ENCODE results near the gene ARID5B. TPM values are rescaled to one million over a fixed set of nuclear protein-coding genes. Genes with fewer than 3 reads are reported as not detected.
A peak's percentile ranks its signal among the peaks of the same experiment; 100 is the strongest.

ARID5B gene
- total RNA-seq, 1 donor from 2014 or later, result 63.8 TPM

DNA sequence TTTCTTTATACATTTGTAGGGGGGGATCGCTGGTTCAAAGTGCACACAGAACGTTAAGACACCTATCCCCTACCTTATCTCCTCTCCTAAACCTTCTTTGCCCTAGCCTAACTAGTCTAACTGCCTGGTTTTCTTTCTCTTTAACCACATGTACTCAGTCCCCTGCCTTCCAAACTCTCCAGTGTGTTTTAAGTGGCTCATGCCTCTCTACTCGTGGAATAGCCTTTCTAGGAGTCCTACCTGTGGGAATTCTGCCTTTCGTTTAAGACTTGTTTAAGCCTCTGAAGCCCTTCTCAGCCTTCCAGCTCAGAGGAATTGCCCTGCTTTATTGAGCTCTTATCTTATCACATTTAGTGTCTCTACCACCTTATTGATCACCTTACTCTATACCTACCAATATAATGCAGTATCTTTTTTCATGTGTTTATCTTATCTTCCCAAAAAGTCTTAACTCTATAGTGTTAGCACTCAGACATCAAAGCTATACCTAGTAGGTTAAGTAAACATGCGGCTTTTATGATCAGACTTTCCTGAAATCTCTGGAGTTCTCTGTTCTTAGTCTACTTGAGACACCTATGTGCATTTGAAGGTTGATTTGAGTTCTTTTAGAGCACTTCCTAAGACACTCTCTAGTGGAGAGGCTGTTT, 50.7 kb downstream of the ARID5B start:
- intact Hi-C loops (cut with DNase I), result no loop called here
- DNase-seq (ENCODE audit: low spot score), result no peak
- no peak for ATAC-seq

DNA sequence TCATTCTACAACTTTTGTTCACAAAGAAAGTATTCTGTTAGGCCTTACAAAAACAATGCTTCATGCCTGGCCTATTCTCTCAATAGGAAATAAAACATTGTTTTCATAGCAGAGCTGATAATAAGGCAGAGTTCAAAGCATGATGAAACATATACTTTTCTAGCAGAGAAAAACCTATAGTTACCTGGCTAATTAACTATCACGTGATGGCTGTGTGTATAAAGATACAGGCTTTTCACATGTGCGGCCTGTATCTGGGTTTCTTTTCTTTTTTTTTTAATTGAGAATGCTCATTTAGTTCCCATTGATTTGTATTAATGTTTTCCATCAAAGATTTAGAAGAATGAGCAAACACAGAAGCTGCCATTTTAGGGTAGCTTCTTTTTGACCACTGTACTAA, 51.7 kb downstream of the ARID5B start:
- DNase-seq (ENCODE audit: low spot score), result no peak
- ATAC-seq, result no peak
- intact Hi-C loops (cut with DNase I), result no loop called here

DNA sequence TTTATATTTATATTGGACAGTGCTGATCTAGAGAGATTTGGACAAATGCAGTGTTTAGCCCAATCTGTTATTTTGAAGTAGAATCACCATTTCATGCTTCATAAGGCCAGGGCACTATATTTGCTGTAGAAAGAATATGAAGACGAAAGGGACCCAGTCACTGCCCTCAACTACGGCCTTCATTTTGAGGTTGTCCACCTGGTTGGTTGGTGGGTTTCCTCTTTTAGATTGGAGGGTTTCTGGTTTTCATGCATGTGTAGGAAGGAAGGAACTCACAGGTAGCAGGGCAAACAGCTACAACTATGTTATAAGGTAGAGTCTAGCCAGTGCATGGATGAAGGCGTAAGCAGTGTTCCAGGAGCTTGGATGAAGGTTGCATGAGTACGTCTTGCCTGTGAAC, 56.3 kb downstream of the ARID5B start:
- ATAC-seq, result no peak
- intact Hi-C loops (cut with DNase I), result no loop called here
- DNase-seq (ENCODE audit: low spot score), result no peak

DNA sequence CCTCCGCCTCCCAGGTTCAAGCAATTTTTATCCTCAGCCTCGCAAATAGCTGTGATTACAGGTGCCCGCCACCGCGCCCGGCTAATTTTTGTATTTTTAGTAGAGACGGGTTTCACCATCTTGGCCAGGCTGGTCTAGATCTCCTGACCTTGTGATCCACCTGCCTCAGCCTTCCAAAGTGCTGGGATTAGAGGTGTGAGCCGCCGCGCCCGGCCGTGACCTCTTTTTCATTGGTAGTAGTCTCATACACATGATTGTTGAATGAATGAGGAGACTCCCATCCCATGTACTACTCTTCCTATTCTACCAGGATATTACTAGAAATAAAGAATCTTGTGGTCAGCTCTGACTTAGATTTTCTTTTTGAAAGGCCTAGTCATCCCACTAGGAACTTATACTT, 56.8 kb downstream of the ARID5B start:
- intact Hi-C loops (cut with DNase I), result no loop called here
- DNase-seq (ENCODE audit: low spot score) (no peak), ATAC-seq (no peak)

DNA sequence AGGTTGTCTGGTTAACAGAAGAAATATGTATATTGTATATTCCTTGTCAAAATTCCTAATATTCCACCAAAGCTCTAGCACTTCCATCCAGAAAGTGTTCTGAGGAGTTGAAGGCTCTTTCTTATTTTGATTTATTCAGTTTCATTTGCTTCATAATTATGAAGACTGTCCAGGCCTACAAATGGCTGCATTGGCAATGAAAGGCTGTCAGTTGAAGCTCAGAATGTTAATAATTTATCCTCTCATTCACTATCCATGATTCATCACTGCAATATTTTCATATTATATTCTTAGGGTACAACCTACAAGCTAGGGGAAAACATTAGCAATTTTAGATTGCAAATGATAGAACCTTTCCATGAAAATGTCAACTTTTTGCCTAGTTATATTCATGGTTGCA, 57.3 kb downstream of the ARID5B start:
- no peak for DNase-seq (ENCODE audit: low spot score)
- no peak for ATAC-seq
- intact Hi-C loops (cut with DNase I), result no loop called here

DNA sequence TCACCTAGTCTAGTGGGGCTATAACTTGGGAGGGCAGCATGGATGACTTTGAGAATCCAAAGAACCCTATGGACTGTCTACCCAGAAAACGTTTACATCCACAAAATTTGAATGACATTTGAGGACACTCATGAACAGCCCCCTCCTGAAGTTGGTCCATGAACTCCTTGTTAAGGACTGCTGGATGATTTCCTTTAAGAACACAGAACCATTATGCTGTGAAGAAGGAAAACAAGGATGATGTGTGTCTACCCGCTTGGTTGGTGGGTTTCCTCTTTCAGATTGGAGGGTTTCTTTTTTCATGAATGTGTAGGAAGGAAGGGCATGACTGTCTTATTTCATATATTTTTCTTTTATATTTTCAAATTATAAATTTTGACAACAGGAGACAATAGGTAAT, 58.3 kb downstream of the ARID5B start:
- ATAC-seq (no peak), DNase-seq (ENCODE audit: low spot score) (no peak)

DNA sequence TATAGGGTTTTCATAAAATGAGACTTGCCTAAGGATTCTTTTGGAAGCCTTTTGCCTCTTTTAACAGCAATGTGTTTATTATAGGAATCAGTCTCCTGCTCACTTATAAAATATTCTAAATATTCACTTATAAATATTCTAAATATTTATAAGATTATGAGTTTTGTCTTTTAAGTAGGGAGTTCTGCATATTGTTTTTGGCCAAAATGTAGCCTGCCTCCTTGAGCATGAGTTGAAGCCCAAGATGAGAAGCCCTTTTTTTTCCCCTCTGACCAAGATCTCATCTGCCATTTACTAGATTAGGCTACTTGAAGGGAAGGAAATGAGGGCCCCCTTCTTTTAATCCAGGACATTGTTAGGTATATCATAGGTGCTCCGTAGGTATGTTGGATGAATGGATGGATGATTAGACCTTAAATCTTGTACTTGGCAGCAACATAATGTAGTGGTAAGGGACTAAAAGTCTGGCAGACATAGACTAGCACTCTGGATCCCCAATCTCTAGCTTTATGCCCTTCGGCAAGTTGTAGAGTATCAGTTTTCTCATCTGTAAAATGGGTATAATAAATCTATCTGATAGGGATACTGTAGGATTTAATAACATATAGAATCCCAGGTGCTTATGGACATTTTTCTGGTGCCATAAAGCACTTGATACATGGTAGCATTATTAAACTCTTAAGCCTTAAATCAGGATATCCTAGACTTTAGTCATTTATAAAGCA, 59.1 kb downstream of the ARID5B start:
- DNase-seq (ENCODE audit: low spot score), result no peak
- intact Hi-C loops (cut with DNase I), result no loop called here
- no peak for ATAC-seq

More for the DNA sequence above, 58.3 kb downstream of the ARID5B start:
- intact Hi-C loops (cut with DNase I), result no loop called here

DNA sequence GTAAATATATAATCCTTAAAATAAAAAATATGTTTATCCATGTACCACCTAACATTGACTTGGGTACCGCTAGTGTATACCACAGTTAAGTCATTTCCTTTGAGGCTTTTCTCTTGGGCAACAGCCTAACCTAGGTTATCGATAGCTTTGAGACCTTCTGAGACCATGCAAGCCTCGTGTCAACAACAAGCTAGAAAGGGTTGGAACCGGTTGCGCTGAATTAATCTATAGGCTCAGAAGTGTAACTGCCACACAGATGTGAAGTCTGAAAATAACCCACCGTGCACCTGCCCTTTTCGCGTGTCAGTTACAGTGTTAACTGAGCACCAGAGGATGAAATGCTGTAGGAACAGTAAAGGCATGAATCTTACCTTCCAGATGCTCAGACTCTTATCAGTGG, 59.8 kb downstream of the ARID5B start:
- ATAC-seq (no peak), DNase-seq (ENCODE audit: low spot score) (no peak)
- intact Hi-C loops (cut with DNase I), result no loop called here

DNA sequence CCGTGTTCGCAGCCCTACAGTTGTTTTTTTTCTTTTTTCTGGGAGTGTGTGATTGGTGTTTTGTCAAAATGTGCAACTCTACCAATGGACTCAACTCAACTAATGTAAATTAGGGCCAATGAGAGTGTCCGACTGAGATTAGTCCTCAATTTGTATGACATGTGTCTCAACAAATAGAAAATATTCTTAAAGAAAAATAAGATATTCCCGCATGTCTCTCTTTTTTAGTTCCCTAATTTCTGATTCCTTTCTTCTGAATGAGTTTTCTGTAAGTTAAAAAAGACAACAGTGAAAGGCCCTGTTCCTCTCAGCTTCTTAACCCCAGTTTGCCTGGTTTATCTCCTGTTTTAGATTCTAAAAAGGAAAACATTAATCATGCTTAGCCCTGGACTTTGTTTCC, 61.5 kb downstream of the ARID5B start:
- DNase-seq (ENCODE audit: low spot score) (no peak), ATAC-seq (no peak)
- intact Hi-C loops (cut with DNase I), result no loop called here

DNA sequence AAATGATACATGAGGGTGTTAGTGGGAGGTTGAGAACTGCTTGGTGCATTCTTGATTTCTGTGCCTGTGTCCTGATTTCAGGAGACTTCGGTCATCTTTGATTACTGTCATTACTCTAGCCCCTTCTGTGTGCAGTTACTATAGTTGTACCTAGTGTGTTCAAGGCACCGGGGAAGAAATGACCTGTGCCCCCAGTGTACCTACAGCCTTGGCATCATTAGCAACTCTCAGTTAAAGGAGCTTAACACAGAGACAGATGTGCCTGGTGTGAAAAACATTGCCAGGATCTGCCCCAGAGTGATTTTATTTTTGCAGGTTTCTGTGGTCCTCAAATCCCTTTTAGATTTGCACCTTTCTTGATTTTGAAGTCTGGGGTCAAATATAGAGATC, 62.2 kb downstream of the ARID5B start:
- DNase-seq (ENCODE audit: low spot score) (no peak), ATAC-seq (no peak)
- intact Hi-C loops (cut with DNase I), result no loop called here

DNA sequence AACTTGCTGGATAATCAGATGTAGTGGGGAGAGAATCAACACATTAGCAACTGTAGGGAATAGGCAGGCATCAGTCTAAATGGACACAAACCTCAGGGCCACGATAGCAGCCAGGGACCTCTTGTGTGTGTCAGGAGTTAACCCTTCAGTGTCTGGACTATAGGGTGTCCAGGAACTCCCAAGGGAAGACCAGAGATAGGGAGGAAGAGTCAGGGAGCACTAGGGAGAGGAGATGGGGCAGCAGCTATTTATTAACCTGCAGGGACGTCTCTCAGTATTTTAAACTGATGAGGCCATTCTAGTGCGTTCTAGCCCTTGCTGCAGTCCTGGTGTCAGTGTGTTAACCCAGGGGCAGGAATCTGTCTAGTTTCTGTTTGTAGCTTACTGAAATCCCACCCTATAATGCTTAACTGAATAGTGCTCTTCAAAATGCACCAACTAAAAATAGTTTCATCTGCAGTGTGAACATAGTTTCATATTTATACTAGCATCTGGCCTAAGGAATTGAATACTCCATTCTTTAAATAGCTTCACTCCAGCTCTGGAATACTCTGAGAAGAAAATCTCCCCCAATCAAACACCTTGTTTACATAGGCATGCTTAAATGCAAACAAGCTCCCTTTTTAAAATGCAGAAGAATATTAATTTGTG, 62.7 kb downstream of the ARID5B start:
- intact Hi-C loops (cut with DNase I), result no loop called here
- DNase-seq (ENCODE audit: low spot score) (no peak), ATAC-seq (no peak)

DNA sequence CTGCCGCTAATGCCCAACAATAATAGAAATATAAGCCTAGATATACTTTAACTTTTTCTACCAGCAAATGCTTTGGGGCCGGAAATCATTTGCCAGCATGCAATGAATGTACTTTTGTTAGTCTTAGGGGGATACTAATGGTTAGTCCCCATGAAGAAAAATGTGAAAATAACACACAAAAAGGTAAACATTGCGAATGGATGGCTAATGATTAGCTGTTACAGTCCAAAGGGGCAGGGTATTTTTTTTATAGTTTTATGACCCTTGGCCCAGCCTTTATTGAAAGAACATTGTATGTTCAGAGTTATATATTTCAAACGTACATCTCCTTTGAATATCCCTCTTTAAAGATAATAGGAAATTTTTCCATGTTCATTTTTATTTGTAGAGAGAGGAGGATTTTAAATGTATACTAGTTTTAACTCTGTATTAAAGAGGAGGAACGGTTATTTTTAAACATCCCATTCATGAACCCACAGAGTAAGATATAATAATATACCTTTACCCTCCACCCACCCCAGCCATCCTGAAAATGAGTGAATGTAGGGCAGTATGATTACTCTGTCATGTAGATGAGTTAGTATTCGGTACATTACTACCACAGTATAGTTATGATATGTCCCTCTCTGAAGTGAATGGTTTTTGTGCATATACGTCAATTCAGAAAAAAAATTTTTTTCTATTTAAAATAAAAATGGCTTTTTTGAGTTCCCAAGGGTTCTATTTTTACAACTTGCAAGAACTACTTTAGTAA, 63.6 kb downstream of the ARID5B start:
- DNase-seq (ENCODE audit: low spot score), result no peak
- ATAC-seq, result no peak
- intact Hi-C loops (cut with DNase I), result no loop called here

DNA sequence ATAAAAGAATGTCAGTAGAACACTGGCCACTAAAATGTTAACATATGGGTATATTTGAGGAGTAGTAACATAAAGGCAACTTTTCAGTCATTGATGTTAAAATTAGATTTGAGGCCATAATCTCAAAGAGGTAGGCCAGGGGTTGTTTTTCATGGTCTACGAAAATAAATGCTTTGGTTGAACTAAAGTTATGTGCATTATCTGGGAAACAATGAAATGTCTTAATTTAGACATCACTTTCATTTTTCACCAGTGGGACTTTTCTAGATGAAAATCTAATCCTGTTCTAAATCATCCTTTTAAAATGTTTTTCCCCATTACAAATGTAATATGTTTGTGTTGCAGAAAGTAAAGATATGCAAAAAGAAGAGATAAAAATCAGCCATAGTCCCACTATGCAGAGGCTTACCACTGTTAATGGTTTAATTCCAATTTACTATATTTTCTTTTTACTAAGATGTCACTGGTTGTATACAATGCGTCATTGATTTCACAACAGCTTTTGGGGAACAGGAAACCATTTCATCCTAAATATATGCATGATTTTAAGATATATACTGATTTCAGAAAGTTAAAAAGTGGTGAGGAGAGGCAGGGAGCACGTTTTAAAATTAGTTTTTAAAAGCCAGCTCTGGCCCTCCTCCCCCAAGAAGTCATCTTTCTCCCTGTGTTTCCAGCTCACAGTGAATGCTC, 64.3 kb downstream of the ARID5B start:
- DNase-seq (ENCODE audit: low spot score) (no peak), ATAC-seq (no peak)
- intact Hi-C loops (cut with DNase I), result no loop called here

DNA sequence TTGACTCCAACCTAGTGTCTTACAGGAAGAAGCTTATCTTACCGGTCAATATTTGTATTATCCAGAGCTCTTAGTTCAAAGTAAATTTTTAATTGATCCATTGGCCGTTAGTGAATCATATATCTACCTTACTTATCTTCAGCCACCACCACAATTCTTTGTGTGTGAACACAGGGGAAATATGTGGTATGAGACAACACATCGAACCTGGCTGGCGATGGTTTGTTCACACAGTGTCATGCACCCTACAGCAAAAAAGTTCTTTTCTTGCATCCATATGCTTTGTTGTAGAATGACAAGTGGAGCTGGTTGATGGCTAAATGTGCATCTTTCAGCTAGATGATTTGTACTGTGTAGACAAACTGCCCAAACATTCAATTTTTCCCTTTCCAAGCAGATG, 65.8 kb downstream of the ARID5B start:
- DNase-seq (ENCODE audit: low spot score) (no peak), ATAC-seq (no peak)
- intact Hi-C loops (cut with DNase I), result no loop called here

DNA sequence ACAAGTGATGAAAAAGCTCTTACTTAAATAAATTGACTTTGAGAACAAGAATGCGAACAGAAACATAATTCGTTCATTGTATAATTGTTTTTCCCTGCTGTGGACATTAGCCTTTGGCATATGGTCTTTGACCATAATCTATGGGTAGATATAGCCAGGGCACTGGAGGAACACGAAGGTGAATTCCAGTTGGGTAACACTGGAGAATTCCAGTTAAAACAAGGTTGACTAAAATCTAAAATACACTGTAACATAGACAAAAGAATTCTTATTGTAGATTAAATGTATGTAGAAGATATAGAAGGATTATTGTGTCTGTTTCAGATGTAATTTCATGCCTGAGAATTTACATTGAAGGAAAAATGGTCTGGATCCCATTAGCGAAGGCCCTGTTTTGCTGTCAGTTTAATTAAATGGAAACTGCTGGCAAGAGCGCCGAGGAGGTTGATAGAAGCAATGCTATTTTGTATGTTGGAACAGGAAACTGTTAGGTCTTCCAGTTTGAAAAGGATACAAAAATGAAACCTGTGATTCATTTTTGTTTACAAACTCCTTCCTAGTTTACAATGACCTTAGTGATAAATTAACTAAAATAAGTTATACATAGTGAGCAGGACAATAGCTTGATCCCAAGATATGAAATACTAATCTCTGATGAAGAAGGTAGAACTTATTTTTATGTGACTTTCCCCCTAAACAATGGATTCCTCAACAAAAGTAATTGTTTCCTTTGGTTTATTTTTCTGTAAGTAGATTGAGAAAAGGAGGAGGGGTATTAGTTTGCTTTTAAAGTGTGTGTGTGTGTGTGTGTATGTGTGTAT, 68.9 kb downstream of the ARID5B start:
- intact Hi-C loops (cut with DNase I), result no loop called here
- ATAC-seq (no peak), DNase-seq (ENCODE audit: low spot score) (no peak)

DNA sequence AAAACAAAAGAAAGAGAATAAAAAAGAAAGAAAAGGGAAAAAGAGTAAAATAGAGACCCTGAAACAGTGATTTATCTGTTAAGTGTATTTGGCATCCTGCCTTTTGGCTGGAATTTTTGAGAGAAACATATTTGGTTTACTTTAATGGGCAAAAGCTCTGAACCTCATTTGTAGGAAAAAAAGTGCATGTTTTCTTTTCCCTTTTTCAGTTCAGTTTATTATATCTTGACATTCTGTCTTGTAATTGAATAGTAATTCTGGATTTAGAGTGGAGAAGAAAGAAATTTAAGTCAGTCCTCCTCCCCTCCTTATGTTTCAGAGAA, 69.5 kb downstream of the ARID5B start:
- intact Hi-C loops (cut with DNase I), result no loop called here
- ATAC-seq, result no peak
- DNase-seq (ENCODE audit: low spot score), result no peak

DNA sequence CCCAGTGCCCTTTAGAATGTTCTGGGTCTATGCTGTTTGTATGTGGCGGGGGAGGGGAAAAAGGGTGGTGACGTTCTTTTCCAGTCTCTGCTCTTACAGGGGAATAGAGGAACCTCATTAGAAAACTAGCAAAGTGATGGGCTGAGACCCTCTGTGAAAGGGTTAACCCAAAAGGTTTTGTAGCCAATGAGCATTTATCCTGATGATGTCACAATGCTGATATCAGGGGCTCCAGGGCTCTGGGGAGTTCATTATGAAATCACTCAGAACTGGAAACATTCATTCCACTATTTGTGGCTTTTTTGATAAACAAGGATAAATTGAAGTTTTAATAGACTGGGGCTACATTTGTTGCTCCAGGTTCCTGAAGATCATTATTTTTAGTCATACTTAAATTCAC, 71.7 kb downstream of the ARID5B start:
- no peak for DNase-seq (ENCODE audit: low spot score)
- peak; percentile 69 for ATAC-seq

DNA sequence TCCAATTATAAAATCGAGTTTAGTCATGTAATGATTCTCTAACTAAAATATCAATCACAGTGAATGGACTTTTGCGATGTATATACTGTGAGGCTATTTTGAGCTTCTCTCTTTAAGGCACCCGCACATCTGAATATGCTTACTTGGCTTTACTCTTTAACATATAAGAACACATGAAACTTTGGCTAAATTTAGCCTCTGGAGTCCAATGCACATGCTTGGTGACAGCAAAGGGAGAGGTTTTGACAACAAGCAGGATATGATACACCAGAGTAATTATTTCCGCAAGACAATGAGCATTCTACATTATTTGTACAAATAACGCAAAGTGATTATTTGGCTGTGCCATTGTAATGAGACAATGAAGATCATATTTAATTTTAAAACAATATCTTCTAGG, 72.4 kb downstream of the ARID5B start:
- DNase-seq (ENCODE audit: low spot score), result no peak
- no peak for ATAC-seq
- intact Hi-C loops (cut with DNase I), result no loop called here

More for the DNA sequence above, 71.7 kb downstream of the ARID5B start:
- intact Hi-C loops (cut with DNase I), result no loop called here
